Measurements from ENCODE around the gene C8G. TPM values are rescaled to one million over a fixed set of nuclear protein-coding genes. Genes with fewer than 3 reads are reported as not detected.

C8G gene
- total and polyA plus RNA-seq, 2 of the 8 experiments (the other 6 are each of a cell fraction or from before 2014, with no cell fraction given), result 0.62 to 0.80 TPM

DNA sequence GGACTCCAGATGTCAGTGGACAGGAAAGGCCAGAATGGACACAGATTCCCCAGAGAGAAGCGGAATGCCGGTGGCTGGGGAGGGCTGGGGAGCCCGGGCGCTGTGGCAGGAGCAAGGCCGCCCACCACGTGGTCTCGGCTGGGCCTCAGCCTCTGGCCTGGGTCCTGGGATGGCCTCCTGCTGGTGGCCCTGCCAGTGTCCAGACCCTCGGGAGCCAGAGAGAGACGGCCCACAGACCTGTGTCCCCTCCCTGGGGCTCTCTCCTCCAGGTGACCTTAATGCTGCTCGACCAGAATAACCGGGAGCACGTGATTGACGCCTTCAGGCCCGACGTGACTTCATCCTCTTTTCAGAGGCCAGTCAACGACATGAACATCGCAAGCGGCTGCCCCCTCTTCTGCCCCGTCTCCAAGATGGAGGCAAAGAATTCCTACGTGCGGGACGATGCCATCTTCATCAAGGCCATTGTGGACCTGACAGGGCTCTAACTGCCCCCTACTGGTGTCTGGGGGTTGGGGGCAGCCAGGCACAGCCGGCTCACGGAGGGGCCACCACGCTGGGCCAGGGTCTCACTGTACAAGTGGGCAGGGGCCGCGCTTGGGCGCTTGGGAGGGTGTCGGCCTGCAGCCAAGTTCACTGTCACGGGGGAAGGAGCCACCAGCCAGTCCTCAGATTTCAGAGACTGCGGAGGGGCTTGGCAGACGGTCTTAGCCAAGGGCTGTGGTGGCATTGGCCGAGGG lies 19.5 kb upstream of the C8G start:
- Histone ChIP-seq H3K14ac (ENCODE audit: insufficient read length) (no peak overlapping the region), H3K9ac (replicated peaks in 1 of 4; ENCODE audit: extremely low read depth in 1 of 4, low read depth in 3 of 4, low read length in 3 of 4) (no peak overlapping the region), H3K9me3 (ENCODE audit: insufficient read depth in 2 of 2, low read depth in 1 of 2, low read length in 1 of 2) (no peaks in the 10 kb centered on the region), H2BK20ac (ENCODE audit: low read length) (no peak overlapping the region), H3K56ac (replicated peaks; ENCODE audit: insufficient read length, low read depth, low read length) (no peak overlapping the region), H3K27ac (ENCODE audit: low read depth, low read length) (no peak overlapping the region), H2BK12ac (ENCODE audit: low read depth, low read length) (no peak overlapping the region), H3K23ac (ENCODE audit: insufficient read length) (no peak overlapping the region), H3K18ac (ENCODE audit: extremely low read depth, low read length) (no peak overlapping the region), H2BK120ac (replicated peaks; ENCODE audit: low read depth, low read length) (no peak overlapping the region), H3K79me2 (ENCODE audit: control insufficient read depth in 1 of 2, insufficient read depth in 2 of 2, low read length in 2 of 2) (no peaks in the 10 kb centered on the region), H3K23me2 (ENCODE audit: low read depth, low read length) (no peaks in the 10 kb centered on the region), H4K5ac (ENCODE audit: insufficient read length, low read depth, low read length) (no peak overlapping the region), H3K27me3 (replicated peaks in 1 of 4; ENCODE audit: control insufficient read depth in 3 of 4, extremely low read depth in 1 of 4, insufficient read depth in 3 of 4, low read length in 3 of 4) (no peaks in the 10 kb centered on the region), H2AK5ac (ENCODE audit: low read depth, low read length) (no peak overlapping the region), H3K4me3 (ENCODE audit: extremely low read depth in 1 of 4, insufficient read depth in 2 of 4, low read depth in 3 of 4, low read length in 4 of 4) (no peak overlapping the region), H3K36me3 (ENCODE audit: control insufficient read depth in 2 of 4, insufficient read depth in 4 of 4, low read length in 3 of 4) (peaks cover 13 to 34% (median 25%) of the 10 kb centered on the region in 4 experiments), H2BK15ac (ENCODE audit: low read length) (no peak overlapping the region), H2AFZ (ENCODE audit: low read length) (no peak overlapping the region), H3K4ac (replicated peaks; ENCODE audit: insufficient read length, low read depth, low read length) (no peak overlapping the region), H4K91ac (replicated peaks; ENCODE audit: insufficient read length, low read length) (no peak overlapping the region), H3K79me1 (ENCODE audit: low read depth, low read length) (peaks cover 5% of the 10 kb centered on the region; the same call in 1 of the 2 replicates), H4K8ac (ENCODE audit: extremely low read depth, insufficient read depth, low read length) (no peak overlapping the region; the same call in 1 of the 2 replicates), H2BK5ac (ENCODE audit: low read depth, low read length) (no peak overlapping the region), H3K4me1 (replicated peaks in 1 of 4; ENCODE audit: control insufficient read depth in 3 of 4, insufficient read depth in 4 of 4, low read length in 3 of 4) (no peaks in the 10 kb centered on the region), H3K4me2 (ENCODE audit: insufficient read depth in 1 of 2, low read depth in 2 of 2, low read length in 2 of 2) (no peak overlapping the region), H4K20me1 (replicated peaks in 1 of 2; ENCODE audit: control insufficient read depth in 1 of 2, insufficient read depth in 2 of 2, low read length in 2 of 2) (peaks cover 0 to 12% of the 10 kb centered on the region in 2 experiments)
- ChIA-PET POLR2A (ENCODE audit: partially characterized antibody) (interaction anchor here (1.8 kb wide), 1 partner anchor 66 kb away, joined by 5 read pairs; no protein-coding TSS in a partner anchor), CTCF (ENCODE audit: partially characterized antibody) (interaction anchor here (0.9 to 4.3 kb wide), 7 partner anchors 10 to 109 kb away, joined by 3 to 16 read pairs (median 4); partner anchors contain the start of gene AJM1)
- no peak for FAIRE-seq
- WGBS, 2 experiments (ENCODE audit: extremely low coverage in 1 of 2, insufficient coverage in 1 of 2, insufficient read length in 1 of 2, insufficient replicate concordance in 2 of 2, low coverage in 1 of 2, low lambda C conversion rate in 2 of 2, missing lambda C conversion rate in 1 of 2), result 89% methylated on average over 33 of the region's 33 CpGs; no CpG with 5 or more reads in 1 of the 2 experiments
- no peak for DNase-seq (ENCODE audit: low read depth in 1 of 2, low spot score in 2 of 2)
- TF ChIP-seq JUND (IDR thresholded peaks at IDR 0.05; ENCODE audit: low read length) (no peak), HDAC2 (IDR thresholded peaks at IDR 0.05; ENCODE audit: borderline replicate concordance in 1 of 2, low read depth in 2 of 2, low read length in 2 of 2) (no peak), RNF2 (IDR thresholded peaks at IDR 0.05; ENCODE audit: borderline replicate concordance, low read depth, low read length, missing control alignments, poor library complexity, severe bottlenecking) (no peak), CHD1 (IDR thresholded peaks at IDR 0.05; ENCODE audit: low read depth, low read length) (no peak), BACH1 (IDR thresholded peaks at IDR 0.05; ENCODE audit: low read length) (no peak), ASH2L (IDR thresholded peaks at IDR 0.05; ENCODE audit: low read length) (no peak)
- TF ChIP-seq, protein P1, sequence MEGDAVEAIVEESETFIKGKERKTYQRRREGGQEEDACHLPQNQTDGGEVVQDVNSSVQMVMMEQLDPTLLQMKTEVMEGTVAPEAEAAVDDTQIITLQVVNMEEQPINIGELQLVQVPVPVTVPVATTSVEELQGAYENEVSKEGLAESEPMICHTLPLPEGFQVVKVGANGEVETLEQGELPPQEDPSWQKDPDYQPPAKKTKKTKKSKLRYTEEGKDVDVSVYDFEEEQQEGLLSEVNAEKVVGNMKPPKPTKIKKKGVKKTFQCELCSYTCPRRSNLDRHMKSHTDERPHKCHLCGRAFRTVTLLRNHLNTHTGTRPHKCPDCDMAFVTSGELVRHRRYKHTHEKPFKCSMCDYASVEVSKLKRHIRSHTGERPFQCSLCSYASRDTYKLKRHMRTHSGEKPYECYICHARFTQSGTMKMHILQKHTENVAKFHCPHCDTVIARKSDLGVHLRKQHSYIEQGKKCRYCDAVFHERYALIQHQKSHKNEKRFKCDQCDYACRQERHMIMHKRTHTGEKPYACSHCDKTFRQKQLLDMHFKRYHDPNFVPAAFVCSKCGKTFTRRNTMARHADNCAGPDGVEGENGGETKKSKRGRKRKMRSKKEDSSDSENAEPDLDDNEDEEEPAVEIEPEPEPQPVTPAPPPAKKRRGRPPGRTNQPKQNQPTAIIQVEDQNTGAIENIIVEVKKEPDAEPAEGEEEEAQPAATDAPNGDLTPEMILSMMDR (IDR thresholded peaks at IDR 0.05; ENCODE audit: control extremely low read depth in 1 of 3, insufficient read depth in 1 of 3, low read depth in 1 of 3, low read length in 3 of 3), result peak; percentile 20 to 26 (median 24); a peak in 3 of 4 replicates
- TF ChIP-seq, protein P2, sequence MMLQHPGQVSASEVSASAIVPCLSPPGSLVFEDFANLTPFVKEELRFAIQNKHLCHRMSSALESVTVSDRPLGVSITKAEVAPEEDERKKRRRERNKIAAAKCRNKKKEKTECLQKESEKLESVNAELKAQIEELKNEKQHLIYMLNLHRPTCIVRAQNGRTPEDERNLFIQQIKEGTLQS (IDR thresholded peaks at IDR 0.05; ENCODE audit: insufficient read depth, low read depth, low read length), result no peak
